HG03060 (cell line): ENCODE measurements around the gene MTAP.
A peak's percentile ranks its signal among the peaks of the same experiment; 100 is the strongest.

Experiments used
- ATAC-seq: cut with Tn5 transposase; IDR thresholded peaks from one replicate; pipeline ENCODE4 v1.9.1; 2021; ENCODE audit warnings: low read depth, moderate number of reproducible peaks; ENCODE audit not compliant: unreplicated experiment

MTAP gene

GRCh38 chr9:21803649-21804048 is 1.2 kb downstream of the MTAP start:
- ATAC-seq, result no peak

GRCh38 chr9:21804331-21804730 is 1.9 kb downstream of the MTAP start:
- no peak for ATAC-seq

GRCh38 chr9:21804791-21805190 is 2.4 kb downstream of the MTAP start:
- no peak for ATAC-seq

GRCh38 chr9:21806644-21807043 is 4.2 kb downstream of the MTAP start:
- ATAC-seq, result no peak

GRCh38 chr9:21810388-21810787 is 8.0 kb downstream of the MTAP start:
- no peak for ATAC-seq

GRCh38 chr9:21810881-21811280 is 8.4 kb downstream of the MTAP start:
- no peak for ATAC-seq

- ATAC-seq, result no peak
These were observed 9.5 kb downstream of the MTAP start for GRCh38 chr9:21811914-21812313.

GRCh38 chr9:21812415-21812814 is 10.0 kb downstream of the MTAP start:
- no peak for ATAC-seq

- peak; percentile 74 for ATAC-seq
These were observed 10.6 kb downstream of the MTAP start for GRCh38 chr9:21812946-21813568.

- ATAC-seq, result no peak
These were observed 11.4 kb downstream of the MTAP start for GRCh38 chr9:21813575-21814473.

GRCh38 chr9:21815643-21816042 is 13.2 kb downstream of the MTAP start:
- ATAC-seq, result no peak

- ATAC-seq, result no peak
These were observed 14.7 kb downstream of the MTAP start for GRCh38 chr9:21817176-21817575.

- ATAC-seq, result no peak
These were observed 23.2 kb downstream of the MTAP start for GRCh38 chr9:21825637-21826036.

- no peak for ATAC-seq
These were observed 26.5 kb downstream of the MTAP start for GRCh38 chr9:21828853-21829410.

- no peak for ATAC-seq
These were observed 28.2 kb downstream of the MTAP start for GRCh38 chr9:21830589-21830988.

GRCh38 chr9:21831841-21832509 is 29.5 kb downstream of the MTAP start:
- peak; percentile 38 for ATAC-seq

- ATAC-seq, result peak; percentile 65
These were observed 30.8 kb downstream of the MTAP start for GRCh38 chr9:21833090-21833801.

- no peak for ATAC-seq
These were observed 32.7 kb downstream of the MTAP start for GRCh38 chr9:21835121-21835520.

GRCh38 chr9:21836437-21837161 is 34.2 kb downstream of the MTAP start:
- ATAC-seq, result no peak

GRCh38 chr9:21837501-21837900 is 35.1 kb downstream of the MTAP start:
- ATAC-seq, result no peak
